ENCODE results near the gene SRGAP2B. TPM values are rescaled to one million over a fixed set of nuclear protein-coding genes. Genes with fewer than 3 reads are reported as not detected.
"Not testable (repeated sequence)": the region's sequence is repeated elsewhere in the genome, so short reads cannot be mapped to it uniquely, and the experiment has no call there.

SRGAP2B gene
- total RNA-seq, 1 experiment from 2014 or later = 45.0 TPM

DNA sequence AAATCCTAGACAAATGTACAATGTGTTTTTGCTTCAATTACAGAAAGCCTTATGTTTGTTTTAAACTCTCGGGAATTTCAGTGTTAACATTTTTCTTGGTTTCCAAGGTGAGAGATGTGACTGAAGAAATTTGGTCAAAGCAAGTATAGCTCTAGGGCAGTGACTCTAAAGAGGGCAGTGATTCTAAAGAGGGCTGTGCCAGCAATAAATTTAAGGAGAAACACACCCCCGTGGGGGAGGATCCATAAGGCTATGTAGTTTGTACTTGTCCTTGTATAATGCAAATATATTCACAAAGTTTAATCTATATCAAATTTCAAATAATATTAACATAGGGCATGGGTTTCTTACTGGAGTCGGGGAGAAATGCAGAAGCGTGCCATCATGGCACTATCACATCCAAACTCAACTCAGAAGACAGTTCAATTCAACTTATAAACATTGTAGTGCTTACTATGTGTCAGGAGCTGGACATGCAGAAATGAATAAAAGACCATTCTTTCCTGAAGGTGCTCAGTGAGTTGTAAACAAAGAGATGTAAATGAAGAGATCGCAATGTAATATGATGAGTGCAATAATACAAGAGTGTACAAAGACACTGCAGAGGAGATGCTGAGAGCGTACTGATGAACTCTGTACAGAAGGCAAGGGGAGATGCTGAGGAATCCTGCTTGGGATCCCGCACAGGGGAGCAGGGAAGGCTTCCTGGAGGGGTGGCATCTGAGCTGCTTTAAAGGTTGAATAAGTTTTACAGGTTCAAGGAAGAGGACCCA lies 12.5 kb downstream of the SRGAP2B start:
- not testable (repeated sequence) for DNase-seq (ENCODE audit: low read depth)

DNA sequence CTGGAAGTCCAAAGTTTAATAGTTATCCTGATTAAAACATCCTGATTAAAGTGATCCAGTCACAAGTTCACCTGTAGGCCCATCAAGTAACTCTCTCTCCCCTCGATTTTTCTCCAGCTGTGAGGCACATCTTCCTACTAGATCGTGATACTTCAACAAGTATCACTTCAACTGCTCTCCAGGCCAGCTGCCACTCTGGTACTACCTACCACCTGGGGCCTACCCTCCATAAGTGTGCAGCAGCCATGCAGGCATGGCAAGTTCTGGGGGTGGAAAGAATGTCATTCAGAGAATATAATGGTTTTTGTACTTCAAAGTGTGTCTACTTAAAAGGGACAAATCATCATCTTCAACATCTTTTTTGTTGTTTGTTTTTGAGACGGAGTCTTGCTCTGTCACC lies 14.9 kb downstream of the SRGAP2B start:
- DNase-seq (ENCODE audit: low read depth) = not testable (repeated sequence)

GRCh38 chr1:145079737-145080136 lies 15.4 kb downstream of the SRGAP2B start:
- peak; percentile 0 for DNase-seq (ENCODE audit: low read depth)

DNA sequence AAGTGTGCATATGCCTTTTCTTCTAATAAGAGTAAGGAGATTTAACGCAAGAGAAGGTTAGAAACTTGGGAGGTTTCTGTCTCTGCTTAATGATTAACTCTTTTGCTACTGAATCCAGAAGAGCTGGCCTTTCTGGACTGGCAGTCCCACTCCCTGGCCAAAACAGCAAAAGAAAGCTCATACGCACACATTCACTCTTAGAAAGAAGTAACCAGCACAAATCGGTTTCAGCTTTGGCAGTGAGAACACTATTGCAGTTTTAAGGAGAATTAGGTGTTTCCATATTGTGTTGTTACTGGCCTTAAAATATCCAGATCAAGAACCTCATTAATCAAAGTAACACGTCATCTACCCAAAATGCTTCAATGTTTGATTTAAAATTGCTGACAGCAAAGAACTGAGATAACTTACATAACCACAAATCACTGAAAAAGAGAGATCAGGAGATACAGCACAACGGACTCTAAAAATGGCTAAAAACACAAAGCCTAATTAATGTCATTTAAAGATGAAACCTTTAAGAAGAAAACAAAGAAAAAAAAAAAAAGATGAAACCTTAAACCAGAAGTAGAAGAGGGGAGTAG lies 16.2 kb downstream of the SRGAP2B start:
- not testable (repeated sequence) for DNase-seq (ENCODE audit: low read depth)

GRCh38 chr1:145077872-145078786 lies 17.0 kb downstream of the SRGAP2B start:
- DNase-seq (ENCODE audit: low read depth) = not testable (repeated sequence)

- not testable (repeated sequence) for DNase-seq (ENCODE audit: low read depth)
Measured at GRCh38 chr1:145076877-145077276, 18.3 kb downstream of the SRGAP2B start.

GRCh38 chr1:145074021-145074559 lies 21.0 kb downstream of the SRGAP2B start:
- DNase-seq (ENCODE audit: low read depth) = not testable (repeated sequence)

DNA sequence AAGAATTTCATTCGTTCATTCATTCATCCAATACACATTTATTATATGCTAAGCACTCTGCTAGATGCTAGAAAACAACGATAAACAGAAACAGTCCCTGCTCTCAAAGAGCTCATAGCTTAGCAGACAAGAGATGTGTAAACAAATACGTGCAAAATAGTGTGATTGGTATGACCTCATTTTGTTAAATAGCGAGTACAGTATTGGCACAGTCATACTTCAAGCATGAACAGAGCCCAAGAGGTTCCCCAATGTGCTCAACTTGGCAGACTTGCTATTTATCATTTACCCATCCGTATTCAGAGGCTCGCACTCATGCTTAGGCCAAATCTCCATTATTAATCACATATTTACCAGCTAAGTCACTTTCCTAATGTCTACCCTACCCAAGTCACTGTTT lies 23.6 kb downstream of the SRGAP2B start:
- not testable (repeated sequence) for DNase-seq (ENCODE audit: low read depth)

GRCh38 chr1:145066486-145066885 lies 28.6 kb downstream of the SRGAP2B start:
- DNase-seq (ENCODE audit: low read depth) = not testable (repeated sequence)

DNA sequence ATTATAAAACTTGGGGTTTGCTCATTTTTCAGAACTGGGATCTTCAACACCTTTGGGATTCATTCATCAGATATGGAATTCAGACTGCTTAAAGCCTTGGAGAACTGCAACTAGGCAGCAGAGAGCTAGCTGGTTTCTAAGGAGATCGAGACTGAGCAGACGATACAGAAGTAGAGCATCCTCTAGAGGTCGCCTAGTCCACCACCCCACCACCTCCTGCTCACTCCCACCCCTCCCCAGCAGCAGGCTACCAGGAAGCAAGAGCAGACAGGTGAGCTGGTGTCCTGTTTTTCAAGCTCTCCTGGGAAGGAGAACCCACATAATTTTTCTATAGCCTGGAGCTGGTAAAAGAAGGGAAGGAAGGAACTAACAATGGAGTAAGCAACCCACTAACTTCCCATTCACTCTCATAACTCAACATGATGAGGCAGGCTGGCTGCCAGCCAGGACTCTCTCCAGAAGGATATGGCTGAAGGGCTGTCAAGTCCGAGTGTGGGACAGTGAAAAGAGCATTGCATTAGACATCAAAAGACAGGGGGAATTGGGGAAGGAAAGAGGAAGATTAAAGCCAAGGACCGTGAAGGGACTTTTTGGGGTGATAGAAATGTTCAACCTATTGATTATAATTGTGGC lies 29.8 kb downstream of the SRGAP2B start:
- not testable (repeated sequence) for DNase-seq (ENCODE audit: low read depth)

DNA sequence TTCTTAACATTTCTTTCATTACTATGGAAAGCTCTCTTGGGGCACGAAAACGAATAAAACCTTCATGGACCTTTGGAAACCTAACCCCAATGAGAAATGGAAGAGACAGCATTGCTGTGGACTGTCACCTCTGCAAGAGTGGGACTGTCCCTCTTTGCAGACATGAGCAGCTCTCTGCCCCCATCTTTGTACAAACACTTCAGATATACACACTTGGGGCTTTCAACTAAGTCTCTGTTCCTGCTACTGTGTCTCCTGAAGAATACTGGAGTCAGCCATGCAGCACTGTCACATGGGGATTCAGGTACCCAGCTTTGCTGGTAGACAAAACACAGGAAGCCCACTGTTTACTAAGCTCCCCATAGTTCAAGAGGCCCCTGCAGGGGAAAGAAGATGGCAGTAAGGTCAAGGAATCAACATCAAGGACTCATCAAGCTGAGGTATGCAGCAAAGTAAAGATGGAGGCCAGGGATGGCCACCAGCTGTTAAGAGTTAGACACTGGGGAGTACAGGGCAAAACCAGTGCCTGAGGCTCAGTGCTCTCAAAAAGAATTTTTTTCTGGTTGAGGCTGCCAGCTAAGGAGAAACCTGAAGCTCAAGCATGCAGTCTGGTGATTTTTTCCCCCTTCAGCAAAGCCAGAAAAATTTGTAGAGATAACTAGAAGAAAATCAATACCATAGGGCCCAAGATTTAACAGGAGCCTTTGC lies 31.0 kb downstream of the SRGAP2B start:
- not testable (repeated sequence) for DNase-seq (ENCODE audit: low read depth)

DNA sequence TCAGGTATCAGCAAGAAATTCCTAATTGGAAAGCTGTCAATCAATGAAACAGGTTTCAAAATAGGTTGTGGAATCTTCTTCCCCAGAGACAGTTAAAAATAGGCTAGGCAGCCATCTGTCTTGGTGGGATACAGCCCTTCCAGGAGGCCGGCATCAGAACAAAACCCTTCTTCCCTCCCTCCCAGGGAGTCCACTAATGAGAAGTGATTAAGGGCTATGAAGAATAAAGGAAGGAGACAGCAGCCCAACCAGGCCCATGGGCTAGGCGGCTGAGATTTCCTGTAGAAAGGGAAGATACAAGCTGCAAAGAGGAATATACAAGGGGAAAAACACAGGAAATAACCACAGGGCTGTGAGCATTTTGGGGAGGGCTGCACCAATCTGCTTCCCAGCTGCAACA lies 31.8 kb downstream of the SRGAP2B start:
- DNase-seq (ENCODE audit: low read depth) = not testable (repeated sequence)

- not testable (repeated sequence) for DNase-seq (ENCODE audit: low read depth)
Measured at GRCh38 chr1:145058184-145058583, 36.9 kb downstream of the SRGAP2B start.

GRCh38 chr1:145055217-145055760 lies 39.8 kb downstream of the SRGAP2B start:
- not testable (repeated sequence) for DNase-seq (ENCODE audit: low read depth)

GRCh38 chr1:145053428-145053827 lies 41.7 kb downstream of the SRGAP2B start:
- DNase-seq (ENCODE audit: low read depth) = not testable (repeated sequence)

GRCh38 chr1:145052019-145052776 lies 42.9 kb downstream of the SRGAP2B start:
- not testable (repeated sequence) for DNase-seq (ENCODE audit: low read depth)

DNA sequence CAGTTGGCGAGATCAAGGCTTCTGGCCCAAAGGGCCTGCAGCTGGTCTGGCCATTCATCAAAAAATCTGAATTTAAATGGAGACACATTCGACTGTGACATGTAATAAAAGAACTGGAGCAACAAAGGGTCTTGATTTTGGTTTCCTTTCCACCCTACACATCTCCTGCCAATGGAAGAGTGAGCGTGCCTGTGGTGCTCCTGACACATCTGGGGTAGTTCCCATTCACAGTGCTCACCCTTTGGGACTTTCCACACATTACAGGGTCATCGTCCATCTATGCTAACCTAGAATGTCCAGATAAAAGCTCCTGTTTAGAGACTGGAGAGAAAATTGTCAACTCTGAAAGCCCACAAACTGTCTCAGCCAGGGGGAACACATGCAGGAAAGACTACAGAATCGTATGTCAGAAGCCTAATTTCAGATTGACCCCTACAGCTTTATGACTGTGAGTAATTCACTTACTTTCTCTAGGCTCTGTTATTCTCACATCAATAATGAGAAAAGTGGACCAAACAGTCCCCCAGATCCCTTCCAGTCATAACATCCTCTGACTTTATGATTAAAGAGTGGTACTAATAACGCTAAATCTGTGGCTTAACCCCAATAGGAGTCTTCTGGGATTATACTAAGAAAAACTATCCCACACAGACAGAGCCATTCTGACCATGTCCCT lies 46.8 kb downstream of the SRGAP2B start:
- not testable (repeated sequence) for DNase-seq (ENCODE audit: low read depth)

DNA sequence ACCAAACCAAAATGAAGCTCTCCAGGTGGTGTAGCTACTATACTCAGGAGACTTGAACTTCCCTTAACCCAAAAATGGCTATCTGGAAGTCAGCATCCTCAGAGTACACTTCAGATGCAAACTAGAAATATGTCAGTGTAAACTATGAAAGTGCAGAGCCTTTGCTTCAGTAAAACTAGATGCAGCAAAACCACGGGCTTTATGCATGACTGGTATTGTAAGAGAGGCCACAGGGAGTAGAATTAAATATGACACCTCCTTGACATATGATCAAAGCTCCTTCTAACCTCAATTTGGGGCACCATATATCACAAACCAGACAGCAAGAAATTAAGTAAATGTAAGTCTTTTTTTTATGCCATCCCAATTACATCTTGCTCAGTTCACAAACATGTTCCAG lies 47.6 kb downstream of the SRGAP2B start:
- not testable (repeated sequence) for DNase-seq (ENCODE audit: low read depth)

All from M059J (cell line).